Heart right ventricle (tissue), 16 donors: ENCODE data around the gene RALY. TPM values are rescaled to one million over a fixed set of nuclear protein-coding genes. Genes with fewer than 3 reads are reported as not detected.

Experiments
- ATAC-seq, 8 donors: fragments of 200-7000 bp; cut with Tn5 transposase; one replicate each; pipeline ENCODE4 v1.9.1; 2020; ENCODE audit warnings: mild to moderate bottlenecking in 8 of 8, moderate library complexity in 8 of 8, moderate number of reproducible peaks in 1 of 8
- DNase-seq, 2 donors: peaks; one replicate each; pipeline ENCODE4 v3.0.0-alpha.2; 2020
- H3K27ac ChIP-seq, 10 donors: fragments of 200-600 bp; sonication (generic) in 2 of 10; one replicate each; pipeline versions ENCODE4 v1.5.0 to v1.8.0; 2020 to 2022; ENCODE audit warnings: mild to moderate bottlenecking in 3 of 10
- H3K27me3 ChIP-seq, 7 donors: fragments of 200-600 bp; one replicate each; pipeline ENCODE4 v1.8.0; 2021 to 2022; ENCODE audit warnings: mild to moderate bottlenecking in 2 of 7
- H3K36me3 ChIP-seq, 9 donors: fragments of 200-600 bp; sonication (generic) in 1 of 9; one replicate each; pipeline versions ENCODE4 v1.5.0 to v1.8.0; 2020 to 2022; ENCODE audit warnings: mild to moderate bottlenecking in 2 of 9
- H3K4me1 ChIP-seq, 9 donors: fragments of 200-600 bp; sonication (generic) in 1 of 9; one replicate each; pipeline versions ENCODE4 v1.5.0 to v1.8.0; 2020 to 2022; ENCODE audit warnings: mild to moderate bottlenecking in 4 of 9
- H3K4me3 ChIP-seq, 10 donors: fragments of 200-600 bp; sonication (generic) in 2 of 10; one replicate each; pipeline versions ENCODE4 v1.5.0 to v1.8.0; 2020 to 2022; ENCODE audit warnings: mild to moderate bottlenecking in 7 of 10, moderate library complexity in 2 of 10
- H3K9me3 ChIP-seq, 11 donors: fragments of 200-600 bp in 10 of 11; sonication (generic) in 2 of 11; one replicate each; pipeline versions ENCODE4 v1.5.0 to v1.8.0; 2013 to 2022; ENCODE audit warnings: mild to moderate bottlenecking in 2 of 11, control low read depth in 1 of 11, moderate library complexity in 1 of 11
- WGBS, 2 donors: extraction: QIAGEN DNeasy Blood & Tissue Kit; methylation state at CpG; one replicate each; pipeline ENCODE4 v1.1.7; 2013; ENCODE audit warnings: inconsistent platforms in 1 of 2; 5-methylcytosine and 5-hydroxymethylcytosine counted together
- intact Hi-C, 10 donors: fragments of 100-400 bp; cut with DNase I; formaldehyde crosslinking; loops; one replicate each; pipeline versions ENCODE4 v1.11.1 to v1.14.2; 2022
- polyA plus RNA-seq, 2 donors: library from polyadenylated mRNA; stranded (reverse); fragments of 200-250 nt; gene quantifications; one replicate each; pipeline ENCODE4 v1.2.3, GENCODE V29; 2013
- total RNA-seq, 10 donors: library from RNA; stranded (reverse); fragmentation: NEBNext Ultra II Directional in 3 of 10; extraction: Animal tissue kit (Norgen Biotek cat#: 25700) in 3 of 10; gene quantifications; one replicate each; pipeline versions ENCODE4 v1.2.1 to v1.2.4, GENCODE V29; 2021 to 2023
- TF ChIP-seq, protein P1 (sequence below), 9 donors: fragments of 200-600 bp; sonication (generic) in 2 of 9; IDR thresholded peaks; one replicate each; pipeline versions ENCODE4 v1.5.0 to v1.8.0; 2021 to 2022; ENCODE audit warnings: antibody characterized with exemption in 9 of 9, mild to moderate bottlenecking in 5 of 9, moderate library complexity in 1 of 9
- donor health status: Arrhythmogenic right ventricular cardiomyopathy.
- donor health status: ischemic (EF 13 %, LVEDD 7.1; RV severe dilation, severe dysfunction).
- donor health status: healthy with polysubstance abuse.
- donor health status: DM: no; HTN: yes; CAD: no.
- donor health status: DM: no; HTN: no; CAD: no.
- donor health status: ischemic (EF 25% LVEDD 6.9; RV normal size, moderate dysfunction).
- donor health status: ischemic (EF 25% LVEDD 5.7; RV mildly dilated, moderate dysfunction).
- donor health status: healthy.
- donor health status: DM: yes; HTN: yes; CAD: no.
- donor health status: Ischemic cardiomyopathy.
- donor health status: ischemic (EF 35%, LVEDD 5.7; RV mildly dilated, moderate dysfunction).
- donor health status: nonischemic (EF 11% LVEDD 7.7; RV severe dilation, severe dysfunction).
- donor health status: DM: yes; HTN: yes; CAD: no.
- donor health status: PGD.
- donor health status: ischemic (EF 29% LVEDD 5.4; RV normal size, mild dysfunction).
- donor health status: nonischemic (EF 23%, LVEDD 6.1; RV moderate dilation, normal function).

Gene RALY
- total and polyA plus RNA-seq, 12 donors: 84.3 to 234 (median 104) TPM

DNA sequence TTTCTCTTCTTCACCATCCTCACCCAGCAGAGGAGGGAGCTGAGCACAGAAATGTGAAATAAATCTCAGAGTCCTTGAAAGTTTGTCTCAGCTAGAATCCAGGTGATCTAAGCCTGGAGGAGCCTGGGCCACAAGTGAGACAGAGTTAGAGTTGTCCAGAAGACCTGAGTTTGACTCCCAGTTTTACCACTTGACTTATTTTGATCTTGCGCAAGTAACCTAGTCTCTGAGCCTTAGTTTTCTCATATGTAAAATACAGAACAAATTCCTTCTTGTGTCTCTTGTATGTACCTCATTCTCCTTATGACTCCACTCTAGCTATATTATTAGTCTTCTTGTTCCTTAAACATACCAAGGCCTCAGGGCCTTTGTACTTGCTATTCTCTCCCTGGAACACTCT is 36.7 kb downstream of the RALY start:
- DNase-seq (no peak), ATAC-seq (no peak)
- Histone ChIP-seq H3K27me3 (no peaks in the 10 kb centered on the region), H3K36me3 (peaks cover 0 to 40% (median 10%) of the 10 kb centered on the region in 9 donors), H3K9me3 (no peaks in the 10 kb centered on the region), H3K27ac (no peak overlapping the region), H3K4me3 (no peak overlapping the region), H3K4me1 (peaks cover 1 to 47% (median 29%) of the 10 kb centered on the region in 9 donors)
- 98 to 100% methylated on average over 1 of the region's 1 CpG for WGBS, 2 donors
- TF ChIP-seq, protein P1, sequence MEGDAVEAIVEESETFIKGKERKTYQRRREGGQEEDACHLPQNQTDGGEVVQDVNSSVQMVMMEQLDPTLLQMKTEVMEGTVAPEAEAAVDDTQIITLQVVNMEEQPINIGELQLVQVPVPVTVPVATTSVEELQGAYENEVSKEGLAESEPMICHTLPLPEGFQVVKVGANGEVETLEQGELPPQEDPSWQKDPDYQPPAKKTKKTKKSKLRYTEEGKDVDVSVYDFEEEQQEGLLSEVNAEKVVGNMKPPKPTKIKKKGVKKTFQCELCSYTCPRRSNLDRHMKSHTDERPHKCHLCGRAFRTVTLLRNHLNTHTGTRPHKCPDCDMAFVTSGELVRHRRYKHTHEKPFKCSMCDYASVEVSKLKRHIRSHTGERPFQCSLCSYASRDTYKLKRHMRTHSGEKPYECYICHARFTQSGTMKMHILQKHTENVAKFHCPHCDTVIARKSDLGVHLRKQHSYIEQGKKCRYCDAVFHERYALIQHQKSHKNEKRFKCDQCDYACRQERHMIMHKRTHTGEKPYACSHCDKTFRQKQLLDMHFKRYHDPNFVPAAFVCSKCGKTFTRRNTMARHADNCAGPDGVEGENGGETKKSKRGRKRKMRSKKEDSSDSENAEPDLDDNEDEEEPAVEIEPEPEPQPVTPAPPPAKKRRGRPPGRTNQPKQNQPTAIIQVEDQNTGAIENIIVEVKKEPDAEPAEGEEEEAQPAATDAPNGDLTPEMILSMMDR (IDR thresholded peaks at IDR 0.05): no peak
- intact Hi-C loops: loop anchor here in 1 of 10 donors (5.0 kb wide), 1 partner anchor 33 kb away; no protein-coding TSS in a partner anchor

DNA sequence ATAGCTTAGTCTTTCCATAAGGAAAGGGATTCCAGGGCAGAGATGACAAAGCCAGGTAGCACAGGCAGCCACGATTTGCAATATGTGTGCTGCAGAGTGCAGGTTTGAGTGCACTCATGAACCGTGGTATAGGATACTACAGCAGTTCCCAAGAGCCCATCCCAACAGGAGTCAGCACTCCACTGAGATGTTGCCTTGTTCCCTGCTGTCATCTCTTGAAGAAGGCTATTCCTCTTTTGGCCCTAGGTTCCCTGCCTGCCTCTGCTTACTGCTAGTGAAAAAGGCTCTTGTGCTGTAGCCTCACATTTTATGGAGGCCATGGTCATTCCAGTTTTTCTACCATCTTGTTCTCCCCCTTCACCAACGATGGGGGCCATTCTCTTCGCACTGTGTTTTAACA is 40.2 kb downstream of the RALY start:
- no peaks in the 10 kb centered on the region for H3K27me3 ChIP-seq
- ATAC-seq (no peak), DNase-seq (no peak)
- peaks cover 0 to 40% (median 10%) of the 10 kb centered on the region in 9 donors for H3K36me3 ChIP-seq
- intact Hi-C loops: loop anchor here in 1 of 10 donors (5.0 kb wide), 1 partner anchor 37 kb away; no protein-coding TSS in a partner anchor
- WGBS, 2 donors: 81 to 90% methylated on average over 4 of the region's 4 CpGs
- H3K27ac ChIP-seq: no peak overlapping the region
- H3K4me3 ChIP-seq: no peak overlapping the region
- TF ChIP-seq, protein P1 (IDR thresholded peaks at IDR 0.05): no peak
- H3K9me3 ChIP-seq: no peaks in the 10 kb centered on the region
- H3K4me1 ChIP-seq: peaks cover 13 to 55% (median 41%) of the 10 kb centered on the region in 9 donors

DNA sequence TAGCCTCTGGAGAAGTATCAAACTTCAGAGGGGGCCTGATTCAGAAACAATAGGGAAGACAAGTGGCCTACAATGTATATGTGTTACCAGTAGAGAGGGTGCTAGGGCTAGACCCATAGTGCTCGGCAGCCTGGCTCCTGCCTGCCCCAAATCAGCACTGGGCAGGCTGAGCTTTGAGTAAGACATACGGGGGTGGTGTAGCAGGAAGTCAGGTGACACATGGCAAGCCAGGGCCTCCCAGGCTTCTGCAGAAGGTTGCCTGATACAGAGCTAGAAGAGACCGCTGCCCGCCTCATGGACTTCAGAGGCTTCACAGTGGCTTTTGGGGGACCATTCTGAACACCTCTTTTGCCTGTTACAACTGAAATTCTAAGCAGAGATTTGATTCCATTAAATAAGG is 43.4 kb downstream of the RALY start:
- WGBS, 2 donors: 60 to 67% methylated on average over 4 of the region's 4 CpGs
- intact Hi-C loops: loop anchor here in 1 of 10 donors (5.0 kb wide), 1 partner anchor 40 kb away; no protein-coding TSS in a partner anchor
- DNase-seq: no peak
- peaks cover 30 to 72% (median 65%) of the 10 kb centered on the region in 9 donors for H3K4me1 ChIP-seq
- no peaks in the 10 kb centered on the region for H3K9me3 ChIP-seq
- peaks cover 0 to 31% (median 10%) of the 10 kb centered on the region in 9 donors for H3K36me3 ChIP-seq
- ATAC-seq: peak in 7 of 8 donors; percentile 22 to 55 (median 46)
- TF ChIP-seq, protein P1 (IDR thresholded peaks at IDR 0.05): no peak
- no peaks in the 10 kb centered on the region for H3K27me3 ChIP-seq
- H3K27ac ChIP-seq: peak overlapping the region in 1 of 10 donors; percentile 31
- H3K4me3 ChIP-seq: no peak overlapping the region

DNA sequence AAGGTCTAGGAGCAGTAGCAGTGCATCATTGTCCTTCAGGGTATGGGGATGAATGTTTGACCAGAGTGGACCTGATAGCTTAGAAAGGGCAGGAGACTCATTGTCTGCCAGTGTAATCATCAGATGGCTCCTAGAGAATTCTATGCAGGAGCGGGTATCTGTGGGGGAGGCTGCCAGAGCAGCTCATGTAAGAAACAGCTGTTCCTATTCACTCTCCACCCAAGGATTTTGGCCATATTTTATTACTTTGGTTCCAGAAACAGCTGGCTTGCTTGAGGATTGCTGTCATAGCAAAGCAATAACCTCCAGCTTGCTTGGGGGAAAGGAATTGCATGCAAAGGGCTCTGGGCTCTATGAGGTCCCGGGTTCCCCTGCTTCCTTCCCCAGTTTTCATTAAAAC is 44.1 kb downstream of the RALY start:
- ATAC-seq: peak; percentile 3 to 76 (median 41)
- TF ChIP-seq, protein P1 (IDR thresholded peaks at IDR 0.05): no peak
- H3K36me3 ChIP-seq: peaks cover 0 to 25% (median 9%) of the 10 kb centered on the region in 9 donors
- no peaks in the 10 kb centered on the region for H3K9me3 ChIP-seq
- peak in 1 of 2 donors; percentile 20 for DNase-seq
- intact Hi-C loops: loop anchor here in 1 of 10 donors (5.0 kb wide), 1 partner anchor 40 kb away; no protein-coding TSS in a partner anchor
- H3K4me3 ChIP-seq: no peak overlapping the region
- no peaks in the 10 kb centered on the region for H3K27me3 ChIP-seq
- peak overlapping the region in 1 of 10 donors; percentile 31 for H3K27ac ChIP-seq
- H3K4me1 ChIP-seq: peaks cover 30 to 79% (median 72%) of the 10 kb centered on the region in 9 donors
- 34 to 44% methylated on average over 2 of the region's 2 CpGs for WGBS, 2 donors
